Measurements from ENCODE around the gene GOT1. TPM values are rescaled to one million over a fixed set of nuclear protein-coding genes. Genes with fewer than 3 reads are reported as not detected.

Gene GOT1
- total RNA-seq, 1 experiment from 2014 or later, result 163 TPM

DNA sequence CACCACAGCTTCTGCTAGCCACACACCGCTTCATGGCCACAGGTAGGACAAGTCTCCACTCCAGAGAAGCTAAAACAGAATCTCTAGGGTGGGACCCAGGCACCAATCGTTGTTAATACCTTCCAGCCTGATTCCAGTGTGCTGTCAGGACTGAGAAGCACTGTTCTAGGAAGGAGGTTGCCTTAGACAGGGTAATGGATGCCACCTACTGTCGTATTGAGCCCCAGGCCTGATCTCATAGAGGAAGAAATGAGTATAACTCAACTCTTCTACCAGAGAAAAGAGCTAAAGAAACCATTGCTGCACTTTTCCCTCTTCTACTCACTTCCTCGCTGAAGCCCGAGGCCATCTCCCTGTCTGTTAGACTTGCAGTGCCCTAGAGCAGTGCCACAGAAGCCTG lies 69.5 kb downstream of the GOT1 start:
- intact Hi-C loops (cut with micrococcal nuclease), result no loop called here
- DNase-seq (ENCODE audit: unreplicated experiment), result no peak
- TF ChIP-seq, protein P1, sequence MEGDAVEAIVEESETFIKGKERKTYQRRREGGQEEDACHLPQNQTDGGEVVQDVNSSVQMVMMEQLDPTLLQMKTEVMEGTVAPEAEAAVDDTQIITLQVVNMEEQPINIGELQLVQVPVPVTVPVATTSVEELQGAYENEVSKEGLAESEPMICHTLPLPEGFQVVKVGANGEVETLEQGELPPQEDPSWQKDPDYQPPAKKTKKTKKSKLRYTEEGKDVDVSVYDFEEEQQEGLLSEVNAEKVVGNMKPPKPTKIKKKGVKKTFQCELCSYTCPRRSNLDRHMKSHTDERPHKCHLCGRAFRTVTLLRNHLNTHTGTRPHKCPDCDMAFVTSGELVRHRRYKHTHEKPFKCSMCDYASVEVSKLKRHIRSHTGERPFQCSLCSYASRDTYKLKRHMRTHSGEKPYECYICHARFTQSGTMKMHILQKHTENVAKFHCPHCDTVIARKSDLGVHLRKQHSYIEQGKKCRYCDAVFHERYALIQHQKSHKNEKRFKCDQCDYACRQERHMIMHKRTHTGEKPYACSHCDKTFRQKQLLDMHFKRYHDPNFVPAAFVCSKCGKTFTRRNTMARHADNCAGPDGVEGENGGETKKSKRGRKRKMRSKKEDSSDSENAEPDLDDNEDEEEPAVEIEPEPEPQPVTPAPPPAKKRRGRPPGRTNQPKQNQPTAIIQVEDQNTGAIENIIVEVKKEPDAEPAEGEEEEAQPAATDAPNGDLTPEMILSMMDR (IDR thresholded peaks at IDR 0.05; ENCODE audit: unreplicated experiment), result no peak
- no peaks in the 10 kb centered on the region for H3K36me3 Mint-ChIP-seq (ENCODE audit: insufficient read depth, unreplicated experiment)
- no peaks in the 10 kb centered on the region for H3K4me1 Mint-ChIP-seq (ENCODE audit: insufficient read depth, unreplicated experiment)
- no peak overlapping the region for H3K4me3 Mint-ChIP-seq (ENCODE audit: unreplicated experiment)
- POLR2A ChIA-PET, result interaction anchor here (0.7 kb wide), 1 partner anchor 12 kb away, joined by 3 read pairs; no protein-coding TSS in a partner anchor
- no TSS peak for BruUV-seq (replicated peaks)
- H3K27me3 Mint-ChIP-seq (ENCODE audit: insufficient read depth, unreplicated experiment), result peaks cover 33% of the 10 kb centered on the region
- CTCF ChIA-PET, result interaction anchor here (1.0 kb wide), 1 partner anchor 9 kb away, joined by 3 read pairs; no protein-coding TSS in a partner anchor
- H3K27ac Mint-ChIP-seq (ENCODE audit: low read depth, unreplicated experiment), result no peak overlapping the region
- H3K9me3 Mint-ChIP-seq (ENCODE audit: unreplicated experiment), result no peaks in the 10 kb centered on the region

DNA sequence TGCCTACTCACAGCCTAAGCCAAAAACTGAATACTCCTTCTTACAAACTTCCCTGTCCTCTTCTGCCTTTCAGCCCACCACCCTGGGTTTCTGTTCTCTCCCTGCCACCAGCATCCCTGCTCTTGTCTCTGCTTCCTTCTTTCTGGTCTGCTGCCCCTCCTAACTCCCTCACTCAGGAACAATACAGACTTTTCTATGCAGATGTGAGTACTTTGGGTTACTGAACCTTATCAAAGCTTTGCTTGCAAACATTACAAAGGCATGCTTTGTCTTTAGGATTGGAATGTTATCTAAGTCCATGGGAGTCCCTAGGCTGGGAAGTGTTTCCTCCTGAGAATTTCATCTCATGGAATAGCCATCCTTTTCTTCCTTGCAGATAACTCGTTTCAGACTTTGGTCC lies 72.3 kb downstream of the GOT1 start:
- intact Hi-C loops (cut with micrococcal nuclease), result no loop called here
- TF ChIP-seq, protein P1 (IDR thresholded peaks at IDR 0.05; ENCODE audit: unreplicated experiment), result no peak
- Mint-ChIP-seq H3K9me3 (ENCODE audit: unreplicated experiment) (no peaks in the 10 kb centered on the region), H3K27me3 (ENCODE audit: insufficient read depth, unreplicated experiment) (peaks cover 50% of the 10 kb centered on the region), H3K4me1 (ENCODE audit: insufficient read depth, unreplicated experiment) (no peaks in the 10 kb centered on the region), H3K36me3 (ENCODE audit: insufficient read depth, unreplicated experiment) (no peaks in the 10 kb centered on the region), H3K27ac (ENCODE audit: low read depth, unreplicated experiment) (no peak overlapping the region), H3K4me3 (ENCODE audit: unreplicated experiment) (no peak overlapping the region)
- no peak for DNase-seq (ENCODE audit: unreplicated experiment)
- ChIA-PET CTCF (no interaction called here), POLR2A (no interaction called here)
- no TSS peak for BruUV-seq (replicated peaks)

GRCh38 chr10:99357691-99358090 lies 72.7 kb downstream of the GOT1 start:
- ChIA-PET POLR2A (no interaction called here), CTCF (no interaction called here)
- BruUV-seq (replicated peaks), result no TSS peak
- intact Hi-C loops (cut with micrococcal nuclease), result no loop called here
- Mint-ChIP-seq H3K4me3 (ENCODE audit: unreplicated experiment) (no peak overlapping the region), H3K36me3 (ENCODE audit: insufficient read depth, unreplicated experiment) (no peaks in the 10 kb centered on the region), H3K9me3 (ENCODE audit: unreplicated experiment) (no peaks in the 10 kb centered on the region), H3K4me1 (ENCODE audit: insufficient read depth, unreplicated experiment) (no peaks in the 10 kb centered on the region), H3K27ac (ENCODE audit: low read depth, unreplicated experiment) (no peak overlapping the region), H3K27me3 (ENCODE audit: insufficient read depth, unreplicated experiment) (peaks cover 54% of the 10 kb centered on the region)
- no peak for DNase-seq (ENCODE audit: unreplicated experiment)
- TF ChIP-seq, protein P1 (IDR thresholded peaks at IDR 0.05; ENCODE audit: unreplicated experiment), result no peak

DNA sequence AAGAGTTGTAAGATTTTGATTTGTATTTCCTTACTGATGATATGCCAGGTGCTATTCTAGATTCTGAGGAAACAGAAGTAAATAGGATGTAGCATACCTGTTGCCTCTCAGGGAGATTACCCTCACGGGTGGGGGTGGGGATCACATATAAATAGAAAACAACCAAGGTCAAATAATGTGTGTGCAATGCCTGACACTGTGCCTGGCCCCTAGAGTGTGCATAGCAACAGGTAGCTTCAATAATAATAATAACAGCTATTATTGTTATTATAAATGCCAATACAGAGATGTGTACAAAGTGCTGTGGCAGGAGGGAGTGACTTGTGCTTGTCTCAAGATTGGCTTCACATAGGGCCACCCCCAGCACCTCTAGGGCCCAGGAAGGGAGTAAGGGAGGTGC lies 77.2 kb downstream of the GOT1 start:
- DNase-seq (ENCODE audit: unreplicated experiment), result no peak
- Mint-ChIP-seq H3K27ac (ENCODE audit: low read depth, unreplicated experiment) (no peak overlapping the region), H3K4me3 (ENCODE audit: unreplicated experiment) (no peak overlapping the region), H3K4me1 (ENCODE audit: insufficient read depth, unreplicated experiment) (no peaks in the 10 kb centered on the region), H3K27me3 (ENCODE audit: insufficient read depth, unreplicated experiment) (peaks cover 80% of the 10 kb centered on the region), H3K9me3 (ENCODE audit: unreplicated experiment) (no peaks in the 10 kb centered on the region), H3K36me3 (ENCODE audit: insufficient read depth, unreplicated experiment) (no peaks in the 10 kb centered on the region)
- ChIA-PET POLR2A (no interaction called here), CTCF (interaction anchor here (0.5 to 1.4 kb wide), 4 partner anchors 11 to 1333 kb away, joined by 3 to 5 read pairs (median 4); no protein-coding TSS in a partner anchor)
- intact Hi-C loops (cut with micrococcal nuclease), result no loop called here
- TF ChIP-seq, protein P1 (IDR thresholded peaks at IDR 0.05; ENCODE audit: unreplicated experiment), result no peak
- BruUV-seq (replicated peaks), result no TSS peak

All from MCF 10A (cell line).